SK-N-SH (cell line): Measurements from ENCODE around the gene KYNU. TPM values are rescaled to one million over a fixed set of nuclear protein-coding genes. Genes with fewer than 3 reads are reported as not detected.

Source experiments
- CTCF ChIA-PET: fragments of 300-600, 350-600 bp; formaldehyde crosslinking; extraction: SDS; loops from one replicate; lab custom pipeline; 2021; lab: Yijun Ruan, JAX
- POLR2A ChIA-PET: fragments of 350-600 bp; sonication (Branson Sonifier 250); formaldehyde crosslinking; extraction: SDS; loops from one replicate; lab custom pipeline; 2020; ENCODE audit warnings: antibody characterized with exemption, inconsistent platforms; lab: Yijun Ruan, JAX
- DNase-seq: peaks from one replicate; pipeline ENCODE4 v3.0.0; 2012
- H2AFZ ChIP-seq: fragments of 200-600 bp; sonication (generic); 2 replicates; pipeline ENCODE4 v1.8.1; 2016; ENCODE audit warnings: antibody characterized with exemption, mild to moderate bottlenecking, low read depth
- H3F3A ChIP-seq: fragments of 200-600 bp; sonication (generic); replicated peaks from 2 replicates; pipeline ENCODE3; 2016; ENCODE audit warnings: antibody characterized with exemption, mild to moderate bottlenecking; ENCODE audit not compliant: insufficient read depth
- H3K27ac ChIP-seq, 2 experiments: fragments of 200-500 bp in 1 of 2; fragments of 200-600 bp in 1 of 2; sonication (Bioruptor generic) in 1 of 2; sonication (generic), shearing (Covaris generic) in 1 of 2; 2 replicates each; pipeline versions ENCODE4 v1.5.1 to v1.6.1; 2014 to 2016; ENCODE audit warnings: low read depth in 2 of 2, inconsistent platforms in 1 of 2, low read length in 1 of 2, mild to moderate bottlenecking in 1 of 2, mixed read lengths in 1 of 2
- H3K27me3 ChIP-seq: fragments of 200-600 bp; sonication (generic), shearing (Covaris generic); 2 replicates; pipeline ENCODE4 v1.6.1; 2016; ENCODE audit warnings: mixed run types; ENCODE audit not compliant: insufficient read depth
- H3K36me3 ChIP-seq, 2 experiments: fragments of 200-500 bp in 1 of 2; fragments of 200-600 bp in 1 of 2; sonication (Bioruptor generic) in 1 of 2; sonication (generic) in 1 of 2; replicated peaks in 1 of 2; 2 replicates each; pipeline versions ENCODE3 to v1.5.1; 2014 to 2016; ENCODE audit warnings: low read length in 1 of 2, mild to moderate bottlenecking in 1 of 2; ENCODE audit not compliant: insufficient read depth in 2 of 2, control insufficient read depth in 1 of 2
- H3K4me1 ChIP-seq, 2 experiments: fragments of 200-500 bp in 1 of 2; fragments of 200-600 bp in 1 of 2; sonication (Bioruptor generic) in 1 of 2; sonication (generic), shearing (Covaris generic) in 1 of 2; 2 replicates each; pipeline versions ENCODE4 v1.5.1 to v1.6.1; 2014 to 2016; ENCODE audit warnings: low read depth in 1 of 2, low read length in 1 of 2, mixed run types in 1 of 2; ENCODE audit not compliant: insufficient read depth in 2 of 2, control insufficient read depth in 1 of 2
- H3K4me2 ChIP-seq: fragments of 200-600 bp; sonication (generic), shearing (Covaris generic); 2 replicates; pipeline ENCODE4 v1.6.1; 2017; ENCODE audit warnings: mixed run types
- H3K4me3 ChIP-seq, 2 experiments: fragments of 200-500 bp in 1 of 2; fragments of 200-600 bp in 1 of 2; sonication (Bioruptor generic) in 1 of 2; sonication (generic), shearing (Covaris generic) in 1 of 2; 2 replicates each; pipeline versions ENCODE4 v1.5.1 to v1.8.1; 2014 to 2016; ENCODE audit warnings: low read depth in 2 of 2, inconsistent platforms in 1 of 2, low read length in 1 of 2, mild to moderate bottlenecking in 1 of 2, mixed read lengths in 1 of 2, moderate library complexity in 1 of 2
- H3K79me2 ChIP-seq: fragments of 200-600 bp; sonication (generic); 2 replicates; pipeline ENCODE4 v1.8.1; 2017; ENCODE audit warnings: mild to moderate bottlenecking; ENCODE audit not compliant: insufficient read depth
- H3K9ac ChIP-seq: fragments of 200-600 bp; sonication (generic); 2 replicates; pipeline ENCODE4 v1.6.1; 2017; ENCODE audit warnings: mixed run types
- H3K9me2 ChIP-seq: fragments of 200-600 bp; sonication (generic); 2 replicates; pipeline ENCODE4 v1.6.1; 2017; ENCODE audit warnings: mixed run types
- H3K9me3 ChIP-seq: fragments of 200-600 bp; sonication (generic); 2 replicates; pipeline ENCODE4 v1.6.1; 2017; ENCODE audit warnings: mixed run types, mild to moderate bottlenecking, moderate library complexity
- H4K20me1 ChIP-seq: fragments of 200-600 bp; sonication (generic); 2 replicates; pipeline ENCODE4 v1.6.1; 2017; ENCODE audit warnings: mild to moderate bottlenecking, mixed run types; ENCODE audit not compliant: insufficient read depth
- CHD2 ChIP-seq: fragments of 150-350 bp; IDR thresholded peaks from 2 replicates; pipeline ENCODE4 v1.6.1; 2018; ENCODE audit warnings: low read length; ENCODE audit not compliant: partially characterized antibody
- ELF1 ChIP-seq: IDR thresholded peaks from 2 replicates; pipeline ENCODE4 v1.4.0; 2012
- EP300 ChIP-seq, 2 experiments: IDR thresholded peaks; 2 replicates each; pipeline versions ENCODE4 v1.4.0 to v1.6.1; 2012; ENCODE audit warnings: borderline replicate concordance in 1 of 2, low read depth in 1 of 2, low read length in 1 of 2
- FOXM1 ChIP-seq: IDR thresholded peaks from 2 replicates; pipeline ENCODE4 v1.4.0; 2012; ENCODE audit warnings: low read depth, mild to moderate bottlenecking
- IRF3 ChIP-seq: fragments of 150-350 bp; IDR thresholded peaks from 2 replicates; pipeline ENCODE4 v1.6.1; 2016; ENCODE audit warnings: mild to moderate bottlenecking, low read depth, low read length
- POLR2AphosphoS5 ChIP-seq: IDR thresholded peaks from 2 replicates; pipeline ENCODE4 v1.6.1; 2012; ENCODE audit warnings: low read depth, low read length
- RAD21 ChIP-seq: IDR thresholded peaks from 2 replicates; pipeline ENCODE4 v1.6.1; 2012; ENCODE audit warnings: mild to moderate bottlenecking, low read length
- RFX5 ChIP-seq: IDR thresholded peaks from 2 replicates; pipeline ENCODE4 v1.6.1; 2012; ENCODE audit warnings: mild to moderate bottlenecking, improper control_type of control experiment, low read length
- SIN3A ChIP-seq: IDR thresholded peaks from 2 replicates; pipeline ENCODE4 v1.6.1; 2012; ENCODE audit warnings: low read depth, mild to moderate bottlenecking, low read length, moderate library complexity, borderline replicate concordance
- USF1 ChIP-seq: IDR thresholded peaks from 2 replicates; pipeline ENCODE4 v1.4.0; 2012; ENCODE audit warnings: low read depth, borderline replicate concordance
- WGBS: methylation state at CpG from one replicate; pipeline ENCODE4 v1.1.6; 2017; ENCODE audit warnings: low lambda C conversion rate; 5-methylcytosine and 5-hydroxymethylcytosine counted together
- polyA plus RNA-seq, 3 experiments: library from polyadenylated mRNA; depleted of rRNA; stranded (reverse); fragments of >200 nt; gene quantifications; 2 replicates each; pipeline ENCODE4 v1.2.3, GENCODE V29; 2012
- TF ChIP-seq, protein P1 (sequence below): IDR thresholded peaks from 2 replicates; pipeline ENCODE4 v1.4.0; 2012; ENCODE audit warnings: low read depth
- TF ChIP-seq, protein P2 (sequence below): IDR thresholded peaks from 2 replicates; pipeline ENCODE4 v1.6.1; 2012; ENCODE audit warnings: mild to moderate bottlenecking, low read depth, low read length, moderate library complexity

KYNU gene
- polyA plus RNA-seq, 1 of the 3 experiments (the other 2 are of a cell fraction): not detected

DNA sequence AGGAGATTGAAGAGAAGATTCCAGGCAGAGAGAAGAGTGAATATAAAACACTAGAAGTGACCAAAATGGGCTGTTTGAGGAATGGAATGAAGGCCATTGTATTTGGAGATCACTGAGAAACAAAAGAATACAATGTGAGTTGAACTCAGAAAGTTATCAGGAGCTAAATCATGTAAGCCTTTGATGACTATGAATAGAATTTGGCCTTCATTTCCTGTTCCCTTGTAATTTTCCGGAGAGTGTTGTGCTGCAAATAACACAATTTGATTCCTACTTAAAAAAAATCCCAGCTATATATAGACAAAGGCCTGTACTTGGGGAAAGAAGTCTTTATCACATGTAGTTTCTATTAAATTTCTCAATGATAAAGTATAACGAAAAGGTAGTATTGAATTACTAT lies 33.7 kb upstream of the KYNU start (continued):
- TF ChIP-seq, protein P1, sequence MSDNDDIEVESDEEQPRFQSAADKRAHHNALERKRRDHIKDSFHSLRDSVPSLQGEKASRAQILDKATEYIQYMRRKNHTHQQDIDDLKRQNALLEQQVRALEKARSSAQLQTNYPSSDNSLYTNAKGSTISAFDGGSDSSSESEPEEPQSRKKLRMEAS: no peak
- TF ChIP-seq POLR2AphosphoS5 (no peak), EP300 (IDR thresholded peaks at IDR 0.05; ENCODE audit: borderline replicate concordance in 1 of 2, low read depth in 1 of 2, low read length in 1 of 2) (no peak), CHD2 (no peak), SIN3A (no peak)

DNA sequence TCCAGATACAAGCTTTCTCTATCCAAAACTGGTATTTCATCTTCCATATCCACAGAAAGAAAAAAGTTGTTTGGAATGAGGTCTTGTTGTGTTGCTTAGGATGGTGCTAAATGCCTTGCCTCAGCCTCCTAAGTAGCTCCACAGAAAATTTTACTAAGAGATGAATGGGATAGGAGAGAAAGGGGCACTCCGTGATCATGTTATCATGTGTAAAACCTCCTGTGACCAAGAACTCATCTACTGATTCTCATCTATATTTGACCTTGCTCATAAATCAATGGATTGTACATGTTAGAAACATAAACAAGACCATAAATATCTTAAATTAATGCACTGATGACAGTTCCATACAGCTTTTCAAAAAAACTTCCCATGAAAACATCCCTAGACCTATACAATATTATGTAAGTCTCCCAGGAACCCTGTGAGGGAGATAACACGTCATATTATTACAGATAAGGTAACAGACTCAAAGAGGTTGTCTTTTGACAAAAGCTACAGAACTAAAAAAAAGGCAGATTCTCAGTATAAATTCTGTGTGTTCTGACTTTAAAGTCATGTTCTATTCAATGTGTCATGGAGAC lies 29.3 kb upstream of the KYNU start:
- POLR2A ChIA-PET: no interaction called here
- WGBS: 77% methylated on average over 2 of the region's 2 CpGs
- no peaks in the 10 kb centered on the region for H3K9me2 ChIP-seq

GRCh38 chr2:142849820-142850219 lies 27.6 kb upstream of the KYNU start:
- Histone ChIP-seq H3K4me1 (no peaks in the 10 kb centered on the region), H3K9ac (no peak overlapping the region), H3K4me3 (no peak overlapping the region), H3K9me2 (no peaks in the 10 kb centered on the region), H3K27ac (no peak overlapping the region), H3K27me3 (no peaks in the 10 kb centered on the region), H3K79me2 (no peaks in the 10 kb centered on the region), H3K9me3 (no peaks in the 10 kb centered on the region), H3K4me2 (no peak overlapping the region), H4K20me1 (no peaks in the 10 kb centered on the region), H2AFZ (no peak overlapping the region), H3F3A (no peaks in the 10 kb centered on the region), H3K36me3 (no peaks in the 10 kb centered on the region)
- WGBS: 39% methylated on average over 3 of the region's 3 CpGs
- POLR2A ChIA-PET: no interaction called here
- no peak for TF ChIP-seq IRF3
- no peak for TF ChIP-seq FOXM1
- no peak for TF ChIP-seq ELF1
- TF ChIP-seq RAD21: no peak
- TF ChIP-seq, protein P2, sequence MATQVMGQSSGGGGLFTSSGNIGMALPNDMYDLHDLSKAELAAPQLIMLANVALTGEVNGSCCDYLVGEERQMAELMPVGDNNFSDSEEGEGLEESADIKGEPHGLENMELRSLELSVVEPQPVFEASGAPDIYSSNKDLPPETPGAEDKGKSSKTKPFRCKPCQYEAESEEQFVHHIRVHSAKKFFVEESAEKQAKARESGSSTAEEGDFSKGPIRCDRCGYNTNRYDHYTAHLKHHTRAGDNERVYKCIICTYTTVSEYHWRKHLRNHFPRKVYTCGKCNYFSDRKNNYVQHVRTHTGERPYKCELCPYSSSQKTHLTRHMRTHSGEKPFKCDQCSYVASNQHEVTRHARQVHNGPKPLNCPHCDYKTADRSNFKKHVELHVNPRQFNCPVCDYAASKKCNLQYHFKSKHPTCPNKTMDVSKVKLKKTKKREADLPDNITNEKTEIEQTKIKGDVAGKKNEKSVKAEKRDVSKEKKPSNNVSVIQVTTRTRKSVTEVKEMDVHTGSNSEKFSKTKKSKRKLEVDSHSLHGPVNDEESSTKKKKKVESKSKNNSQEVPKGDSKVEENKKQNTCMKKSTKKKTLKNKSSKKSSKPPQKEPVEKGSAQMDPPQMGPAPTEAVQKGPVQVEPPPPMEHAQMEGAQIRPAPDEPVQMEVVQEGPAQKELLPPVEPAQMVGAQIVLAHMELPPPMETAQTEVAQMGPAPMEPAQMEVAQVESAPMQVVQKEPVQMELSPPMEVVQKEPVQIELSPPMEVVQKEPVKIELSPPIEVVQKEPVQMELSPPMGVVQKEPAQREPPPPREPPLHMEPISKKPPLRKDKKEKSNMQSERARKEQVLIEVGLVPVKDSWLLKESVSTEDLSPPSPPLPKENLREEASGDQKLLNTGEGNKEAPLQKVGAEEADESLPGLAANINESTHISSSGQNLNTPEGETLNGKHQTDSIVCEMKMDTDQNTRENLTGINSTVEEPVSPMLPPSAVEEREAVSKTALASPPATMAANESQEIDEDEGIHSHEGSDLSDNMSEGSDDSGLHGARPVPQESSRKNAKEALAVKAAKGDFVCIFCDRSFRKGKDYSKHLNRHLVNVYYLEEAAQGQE: no peak
- no peak for TF ChIP-seq CHD2
- TF ChIP-seq USF1: no peak
- CTCF ChIA-PET: no interaction called here
- DNase-seq: no peak

More for the DNA sequence above, 29.3 kb upstream of the KYNU start:
- Histone ChIP-seq H3F3A (no peaks in the 10 kb centered on the region), H3K79me2 (no peaks in the 10 kb centered on the region), H3K9me3 (no peaks in the 10 kb centered on the region), H3K4me1 (no peaks in the 10 kb centered on the region), H3K4me2 (no peak overlapping the region), H3K4me3 (no peak overlapping the region), H3K27ac (no peak overlapping the region), H2AFZ (no peak overlapping the region), H4K20me1 (no peaks in the 10 kb centered on the region), H3K36me3 (no peaks in the 10 kb centered on the region), H3K9ac (no peak overlapping the region), H3K27me3 (no peaks in the 10 kb centered on the region)
- DNase-seq: no peak
- CTCF ChIA-PET: interaction anchor here (0.9 kb wide), 1 partner anchor 27 kb away, joined by 4 read pairs; no protein-coding TSS in a partner anchor
- TF ChIP-seq RFX5: no peak
